ENCODE results near the gene AGPAT1.

The AGPAT1 gene

GRCh38 chr6:32166411-32167061, 9.3 kb downstream of the AGPAT1 start:
- Histone ChIP-seq H3K27ac (no peak overlapping the region), H3K36me3 (peaks cover 44% of the 10 kb centered on the region), H3K27me3 (no peaks in the 10 kb centered on the region), H3K4me1 (ENCODE audit: control insufficient read depth in 1 of 2, insufficient read depth in 1 of 2, low read depth in 1 of 2, low read length in 1 of 2) (no peaks in the 10 kb centered on the region), H3K9me3 (no peaks in the 10 kb centered on the region), H3K4me3 (ENCODE audit: low read depth in 1 of 2, low read length in 1 of 2) (no peak overlapping the region)
- TF ChIP-seq CTCF (IDR thresholded peaks at IDR 0.05), result no peak

DNA sequence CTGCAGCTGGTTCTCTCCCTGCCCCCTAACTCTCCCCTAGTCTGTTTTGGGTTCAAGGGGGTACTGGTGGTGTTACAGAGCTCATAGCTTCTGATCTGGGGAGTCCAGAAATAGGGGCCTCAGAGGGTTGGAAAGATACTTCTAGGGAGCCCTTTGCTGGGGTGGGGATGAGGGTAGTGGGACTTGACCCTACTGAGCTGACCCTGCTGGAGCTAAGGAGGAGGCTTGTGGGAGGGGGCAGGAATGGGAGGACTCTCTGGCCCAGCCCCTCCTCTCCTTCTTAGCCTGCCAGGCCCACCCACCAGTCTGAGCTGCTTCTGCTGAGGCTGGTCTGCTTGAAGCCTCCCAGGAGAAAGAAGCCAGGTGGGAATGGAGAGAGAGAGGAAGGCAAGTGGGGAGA, 11.6 kb downstream of the AGPAT1 start, which contains the start of gene EGFL8:
EGFL8 (plus strand) TSS at position 301 of the 400 bp plus-strand sequence. CDS start 1,571 bp downstream, outside the sequence.
- no peaks in the 10 kb centered on the region for H3K27me3 ChIP-seq
- no peaks in the 10 kb centered on the region for H3K9me3 ChIP-seq
- H3K36me3 ChIP-seq, result peaks cover 24% of the 10 kb centered on the region
- H3K4me3 ChIP-seq (ENCODE audit: low read depth in 1 of 2, low read length in 1 of 2), result no peak within 1 kb of the TSS
- H3K27ac ChIP-seq, result no peak within 1 kb of the TSS
- H3K4me1 ChIP-seq (ENCODE audit: control insufficient read depth in 1 of 2, insufficient read depth in 1 of 2, low read depth in 1 of 2, low read length in 1 of 2), result no peaks in the 10 kb centered on the region
- no peak for TF ChIP-seq CTCF (IDR thresholded peaks at IDR 0.05)

DNA sequence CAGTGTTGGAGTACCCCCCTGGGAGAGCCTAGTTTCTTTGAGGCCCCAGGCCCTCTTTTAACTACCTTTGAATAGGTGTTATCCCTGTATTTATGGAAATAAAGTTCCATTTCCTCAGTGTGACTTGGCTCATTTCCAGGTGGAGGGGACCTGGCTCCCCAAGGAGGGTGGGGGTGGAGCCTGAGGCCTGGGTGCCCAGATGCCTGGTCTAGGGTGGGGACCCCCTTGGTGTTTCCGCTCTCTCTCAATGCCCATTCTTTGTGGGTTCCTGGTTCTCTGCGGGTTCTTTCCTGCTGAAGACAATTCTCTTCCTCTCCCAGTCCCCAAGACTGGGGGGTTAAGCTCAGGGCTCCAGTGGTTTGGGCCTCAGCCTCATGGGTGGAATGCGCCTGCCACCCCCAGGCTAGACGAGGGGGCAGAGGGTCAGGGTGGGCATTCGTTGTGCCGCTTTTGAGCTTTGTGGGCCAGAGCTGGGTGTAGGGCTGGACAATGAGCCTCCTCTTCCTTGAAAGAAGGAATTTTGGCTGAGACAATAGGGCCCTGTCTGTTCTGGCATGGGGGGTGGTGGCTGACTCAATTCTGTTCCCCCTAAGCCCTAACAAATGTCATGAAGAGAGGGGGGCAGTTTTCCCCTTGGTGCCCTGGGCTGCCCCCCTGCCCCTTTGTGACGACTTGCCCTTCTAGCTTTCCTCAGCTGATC, 12.2 kb downstream of the AGPAT1 start:
- H3K27ac ChIP-seq, result no peak overlapping the region
- TF ChIP-seq CTCF (IDR thresholded peaks at IDR 0.05), result no peak
- H3K9me3 ChIP-seq, result no peaks in the 10 kb centered on the region
- H3K4me3 ChIP-seq (ENCODE audit: low read depth in 1 of 2, low read length in 1 of 2), result no peak overlapping the region
- no peaks in the 10 kb centered on the region for H3K27me3 ChIP-seq
- no peaks in the 10 kb centered on the region for H3K4me1 ChIP-seq (ENCODE audit: control insufficient read depth in 1 of 2, insufficient read depth in 1 of 2, low read depth in 1 of 2, low read length in 1 of 2)
- peaks cover 18% of the 10 kb centered on the region for H3K36me3 ChIP-seq

DNA sequence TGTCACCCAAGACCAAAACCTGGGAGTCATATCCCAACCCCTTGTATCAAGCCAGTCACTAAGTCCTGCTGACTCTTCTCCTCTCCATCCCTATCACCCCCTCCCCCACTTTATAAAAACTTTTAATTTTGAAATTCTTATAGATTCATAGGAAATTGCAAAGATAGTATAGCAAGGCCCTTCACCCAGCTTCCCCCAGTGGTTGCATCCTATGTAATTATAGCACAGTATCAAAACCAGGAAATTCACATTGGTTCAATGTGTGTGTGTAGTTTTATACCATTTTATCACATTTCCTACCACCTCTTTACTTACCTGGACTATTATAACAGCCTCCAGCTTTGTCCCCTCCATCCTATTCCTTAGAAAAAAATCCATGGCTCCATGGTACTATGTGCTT, 17.8 kb downstream of the AGPAT1 start:
- Histone ChIP-seq H3K27ac (no peak overlapping the region), H3K9me3 (no peaks in the 10 kb centered on the region), H3K4me1 (ENCODE audit: control insufficient read depth in 1 of 2, insufficient read depth in 1 of 2, low read depth in 1 of 2, low read length in 1 of 2) (peaks cover 15 to 17% of the 10 kb centered on the region in 2 experiments), H3K27me3 (peaks cover 23% of the 10 kb centered on the region), H3K4me3 (ENCODE audit: low read depth in 1 of 2, low read length in 1 of 2) (no peak overlapping the region), H3K36me3 (no peaks in the 10 kb centered on the region)
- TF ChIP-seq CTCF (IDR thresholded peaks at IDR 0.05), result no peak

GRCh38 chr6:32156891-32157290, 19.0 kb downstream of the AGPAT1 start:
- Histone ChIP-seq H3K27ac (no peak overlapping the region), H3K27me3 (peaks cover 35% of the 10 kb centered on the region), H3K4me1 (ENCODE audit: control insufficient read depth in 1 of 2, insufficient read depth in 1 of 2, low read depth in 1 of 2, low read length in 1 of 2) (peaks cover 15 to 17% of the 10 kb centered on the region in 2 experiments), H3K9me3 (no peaks in the 10 kb centered on the region), H3K4me3 (ENCODE audit: low read depth in 1 of 2, low read length in 1 of 2) (no peak overlapping the region), H3K36me3 (no peaks in the 10 kb centered on the region)
- TF ChIP-seq CTCF (IDR thresholded peaks at IDR 0.05), result no peak

Data from neutrophil (primary cell).